HCT116 (cell line): Measurements from ENCODE around the gene EIF5B.

Source experiments
- CTCF ChIP-seq, 3 experiments: fragments of 200-600 bp in 1 of 3; sonication (generic) in 1 of 3; IDR thresholded peaks in 2 of 3; conservative IDR thresholded peaks in 1 of 3; 2 replicates each; pipeline ENCODE4 v1.5.1; 2012 to 2017; ENCODE audit warnings: low read depth in 2 of 3, low read length in 2 of 3, antibody characterized with exemption in 1 of 3, borderline replicate concordance in 1 of 3, control low read depth in 1 of 3, mild to moderate bottlenecking in 1 of 3, mixed read lengths in 1 of 3, mixed run types in 1 of 3, moderate library complexity in 1 of 3; ENCODE audit not compliant: insufficient read depth in 1 of 3
- ELF1 ChIP-seq: IDR thresholded peaks from 2 replicates; pipeline ENCODE4 v1.6.1; 2012; ENCODE audit warnings: low read depth, borderline replicate concordance
- EZH2 ChIP-seq: fragments of 200-600 bp; sonication (generic); IDR thresholded peaks from 2 replicates; pipeline ENCODE4 v1.6.1; 2017; ENCODE audit warnings: antibody characterized with exemption, mixed run types
- POLR2A ChIP-seq: IDR thresholded peaks from 2 replicates; pipeline ENCODE4 v1.7.0; 2011; ENCODE audit warnings: borderline replicate concordance; ENCODE audit not compliant: insufficient read depth, insufficient read length; ENCODE audit errors: extremely low read depth
- RAD21 ChIP-seq: IDR thresholded peaks from 2 replicates; pipeline ENCODE4 v1.6.1; 2012; ENCODE audit warnings: low read depth, mild to moderate bottlenecking

- TF ChIP-seq EZH2 = no peak
- TF ChIP-seq CTCF (IDR thresholded peaks at IDR 0.05 in 2 of 3, conservative IDR thresholded peaks at IDR 0.05 in 1 of 3; ENCODE audit: borderline replicate concordance in 1 of 3, insufficient read depth in 1 of 3, low read depth in 2 of 3, low read length in 2 of 3) = no peak
- TF ChIP-seq POLR2A = no peak
- no peak for TF ChIP-seq ELF1
- no peak for TF ChIP-seq RAD21
Measured at GRCh38 chr2:99299580-99299979, 37.6 kb upstream of the EIF5B start.
